GM10266 (cell line): ENCODE results near the gene VTA1.

Experiments used
- DNase-seq: peaks from one replicate; pipeline ENCODE4 v3.0.0; 2012; ENCODE audit errors: extremely low spot score
- CTCF ChIP-seq: IDR thresholded peaks from 2 replicates; pipeline ENCODE4 v1.5.1; 2012; ENCODE audit warnings: mild to moderate bottlenecking, low read depth; ENCODE audit not compliant: control insufficient read depth, insufficient read depth; ENCODE audit errors: missing control alignments

VTA1 gene

GRCh38 chr6:142207265-142207877 is 60.3 kb downstream of the VTA1 start:
- DNase-seq = no peak
- peak; percentile 52 for TF ChIP-seq CTCF

- TF ChIP-seq CTCF = no peak
- DNase-seq = no peak
Measured at GRCh38 chr6:142210606-142211005, 63.5 kb downstream of the VTA1 start.

- no peak for DNase-seq
- TF ChIP-seq CTCF = no peak
Measured at GRCh38 chr6:142213402-142213801, 66.3 kb downstream of the VTA1 start.

- DNase-seq = no peak
- no peak for TF ChIP-seq CTCF
Measured at GRCh38 chr6:142218446-142218845, 71.4 kb downstream of the VTA1 start.

- no peak for TF ChIP-seq CTCF
- DNase-seq = no peak
Measured at GRCh38 chr6:142222022-142222421, 75.0 kb downstream of the VTA1 start.

GRCh38 chr6:142223938-142224337 is 76.9 kb downstream of the VTA1 start:
- no peak for TF ChIP-seq CTCF
- no peak for DNase-seq

GRCh38 chr6:142225115-142225514 is 78.1 kb downstream of the VTA1 start:
- no peak for DNase-seq
- TF ChIP-seq CTCF = no peak
